ENCODE results near the gene FGFRL1.

GRCh38 chr4:1036976-1037810 lies 25.8 kb downstream of the FGFRL1 start:
- TF ChIP-seq CTCF (IDR thresholded peaks at IDR 0.05), result no peak
- TF ChIP-seq POLR2AphosphoS5 (IDR thresholded peaks at IDR 0.05), result no peak
- TF ChIP-seq POLR2A (IDR thresholded peaks at IDR 0.05), result no peak
- no peak for TF ChIP-seq EP300 (IDR thresholded peaks at IDR 0.05; ENCODE audit: low read depth)
